Stimulated activated CD4-positive, alpha-beta T cell treated with anti-CD3 and anti-CD28 coated beads, Interleukin-12 subunit alpha, Interleukin-12 subunit beta, amount 100 ng/mL, for 4 hours (primary cell): Measurements from ENCODE around the gene LIN7A.
A peak's percentile ranks its signal among the peaks of the same experiment; 100 is the strongest.
"Not testable (repeated sequence)": the region's sequence is repeated elsewhere in the genome, so short reads cannot be mapped to it uniquely, and the experiment has no call there.

Experiments used
- DNase-seq: peaks from one replicate; pipeline ENCODE4 v3.0.0-alpha.2; 2020

The LIN7A gene

DNA sequence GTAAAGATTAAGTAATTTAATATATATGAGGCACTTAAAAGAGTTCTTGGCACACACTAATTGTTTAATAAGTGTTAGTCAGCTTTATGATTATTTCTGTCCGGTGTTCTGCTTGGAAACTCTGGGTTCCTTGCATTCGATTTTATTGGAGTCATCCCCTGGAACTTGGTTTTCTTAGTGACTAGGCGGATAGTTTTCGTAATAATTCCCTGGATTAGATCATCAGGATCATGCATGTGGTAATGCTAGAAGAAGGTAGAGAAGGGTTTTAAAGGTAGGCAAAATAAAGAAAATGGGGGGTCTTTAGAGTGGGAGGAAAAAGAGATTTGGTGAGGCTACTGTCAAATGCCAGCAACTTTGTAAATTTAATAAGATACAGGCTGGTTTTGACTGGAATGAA is 132.6 kb downstream of the LIN7A start:
- DNase-seq: no peak

DNA sequence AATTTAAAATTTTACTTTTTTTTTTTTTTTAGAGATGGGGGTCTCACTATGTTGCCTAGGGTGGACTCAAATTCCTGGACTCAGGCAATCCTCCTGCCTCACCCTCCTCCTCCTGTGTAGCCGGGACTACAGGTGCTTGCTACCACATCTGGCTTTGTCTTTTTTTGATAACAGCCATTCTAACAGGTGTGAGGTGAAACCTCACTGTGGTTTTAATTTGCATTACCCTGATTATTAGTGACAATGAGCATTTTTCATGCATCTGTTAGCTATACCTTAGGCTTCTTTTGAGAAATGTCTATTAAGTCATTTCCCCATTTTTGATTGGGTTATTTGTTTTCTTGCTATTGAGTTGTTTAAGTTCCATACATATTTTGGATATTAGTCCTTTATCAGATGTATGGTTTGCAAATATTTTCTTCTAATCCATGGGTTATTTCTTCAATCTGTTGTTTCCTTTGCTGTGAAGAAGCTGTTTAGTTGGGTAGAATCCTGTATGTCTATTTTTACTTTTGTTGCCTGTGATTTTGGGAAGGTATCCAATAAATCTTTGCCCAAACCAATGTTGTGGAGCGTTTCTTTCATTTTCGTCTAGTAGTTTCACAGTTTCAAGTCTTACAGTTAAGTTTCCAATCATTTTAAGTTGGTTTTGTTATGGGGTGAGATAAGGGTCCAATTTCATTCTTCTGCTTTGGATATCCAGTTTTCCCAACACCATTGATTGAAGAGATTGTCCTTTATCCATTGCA is 134.9 kb downstream of the LIN7A start:
- no peak for DNase-seq

- DNase-seq: no peak
Measured at GRCh38 chr12:80798281-80798680, 139.5 kb downstream of the LIN7A start.

DNA sequence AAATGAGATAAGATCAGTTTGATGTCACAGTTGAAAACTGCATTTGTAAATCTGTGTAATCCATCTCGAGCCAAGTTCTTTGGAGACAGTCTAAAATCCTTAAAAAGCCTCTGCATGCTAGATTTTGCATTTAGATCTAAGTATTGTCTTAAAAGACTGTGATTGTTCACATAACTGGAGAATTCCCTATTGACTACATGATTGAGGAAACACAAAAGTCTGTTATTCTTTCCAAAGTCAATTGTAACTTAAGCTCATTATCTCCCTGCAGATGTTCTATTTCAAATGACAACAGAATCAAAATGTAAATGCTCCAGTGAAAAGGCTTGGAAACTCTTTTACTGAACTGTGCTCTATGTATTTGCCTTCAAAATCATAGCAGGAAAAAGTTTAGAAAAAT is 143.2 kb downstream of the LIN7A start:
- DNase-seq: no peak

- no peak for DNase-seq
Measured at GRCh38 chr12:80792861-80793260, 144.9 kb downstream of the LIN7A start.

GRCh38 chr12:80791863-80792262 is 145.9 kb downstream of the LIN7A start:
- no peak for DNase-seq

DNA sequence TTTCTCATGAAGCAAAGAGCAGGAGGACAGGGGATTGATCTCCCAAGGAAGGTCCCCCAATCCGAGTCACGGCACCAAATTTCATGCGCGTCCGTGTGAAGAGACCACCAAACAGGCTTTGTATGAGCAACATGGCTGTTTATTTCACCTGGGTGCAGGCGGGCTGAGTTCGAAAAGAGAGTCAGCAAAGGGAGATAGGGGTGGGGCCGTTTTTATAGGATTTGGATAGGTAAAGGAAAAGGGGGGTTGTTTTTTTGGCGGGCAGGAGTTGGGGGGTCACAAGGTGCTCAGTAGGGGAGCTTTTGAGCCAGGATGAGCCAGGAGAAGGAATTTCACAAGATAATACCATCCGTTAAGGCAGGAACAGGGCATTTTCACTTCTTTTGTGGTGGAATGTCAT is 149.3 kb downstream of the LIN7A start:
- DNase-seq: not testable (repeated sequence)

GRCh38 chr12:80782963-80783470 is 154.7 kb downstream of the LIN7A start:
- DNase-seq: not testable (repeated sequence)

GRCh38 chr12:80781313-80781712 is 156.4 kb downstream of the LIN7A start:
- no peak for DNase-seq

DNA sequence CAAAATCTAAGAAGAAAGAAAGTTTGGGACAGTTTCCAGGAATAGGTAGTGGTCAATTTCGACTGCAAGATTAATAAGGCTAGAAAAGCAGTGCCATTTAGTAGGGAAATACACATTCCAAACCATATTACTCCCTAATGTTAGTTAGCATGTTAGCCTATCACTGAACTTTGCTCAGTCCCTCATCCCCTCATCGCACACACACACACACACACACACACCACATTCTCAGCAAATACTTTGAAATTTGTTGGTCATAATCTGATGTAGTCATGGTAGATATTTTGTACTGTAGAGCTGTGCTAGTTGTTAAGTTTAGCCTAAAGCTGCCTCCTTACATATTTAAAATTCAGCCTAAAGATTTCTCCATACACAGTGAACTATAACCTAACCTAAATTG is 157.0 kb downstream of the LIN7A start:
- DNase-seq: no peak

- peak; percentile 1 for DNase-seq
Measured at GRCh38 chr12:80778005-80778541, 159.7 kb downstream of the LIN7A start.

- DNase-seq: no peak
Measured at GRCh38 chr12:80777587-80777986, 160.1 kb downstream of the LIN7A start.

DNA sequence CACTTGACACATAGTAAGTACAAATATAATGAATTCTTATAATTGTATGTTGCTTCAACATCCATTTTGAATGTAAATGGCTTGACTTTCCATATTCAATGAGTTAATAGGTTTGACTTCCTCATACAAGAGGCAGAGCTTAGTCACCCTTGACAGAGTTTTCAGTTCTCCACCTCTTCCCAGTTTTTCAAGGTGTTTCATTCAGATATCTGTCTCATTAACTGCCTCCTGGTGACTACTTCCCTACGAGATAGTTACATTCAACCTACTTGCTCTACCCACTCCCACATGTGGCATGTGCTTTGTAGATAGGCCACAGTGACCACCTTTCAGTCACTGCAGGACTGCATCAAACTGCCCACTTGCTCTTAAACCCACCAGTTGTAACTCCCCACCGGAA is 161.0 kb downstream of the LIN7A start:
- no peak for DNase-seq

DNA sequence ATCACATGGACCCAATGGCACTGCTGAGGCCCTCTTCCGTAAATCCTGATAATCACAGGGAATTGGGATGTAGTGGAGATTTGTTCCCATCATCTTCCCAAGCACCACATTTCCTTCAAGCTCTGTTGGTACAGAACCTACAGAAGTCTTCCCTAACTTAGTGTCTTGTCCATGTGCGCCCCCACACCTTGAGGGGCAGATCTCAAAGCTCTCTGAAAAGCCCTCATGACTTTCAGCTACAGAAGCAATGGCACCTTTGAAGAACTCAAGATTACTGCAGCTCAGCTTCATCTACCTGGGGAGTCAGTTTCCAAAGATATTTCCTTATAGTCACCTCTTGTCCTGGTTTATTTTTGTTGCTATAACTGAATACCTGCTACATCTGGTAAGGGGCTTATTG is 166.8 kb downstream of the LIN7A start:
- DNase-seq: no peak

DNA sequence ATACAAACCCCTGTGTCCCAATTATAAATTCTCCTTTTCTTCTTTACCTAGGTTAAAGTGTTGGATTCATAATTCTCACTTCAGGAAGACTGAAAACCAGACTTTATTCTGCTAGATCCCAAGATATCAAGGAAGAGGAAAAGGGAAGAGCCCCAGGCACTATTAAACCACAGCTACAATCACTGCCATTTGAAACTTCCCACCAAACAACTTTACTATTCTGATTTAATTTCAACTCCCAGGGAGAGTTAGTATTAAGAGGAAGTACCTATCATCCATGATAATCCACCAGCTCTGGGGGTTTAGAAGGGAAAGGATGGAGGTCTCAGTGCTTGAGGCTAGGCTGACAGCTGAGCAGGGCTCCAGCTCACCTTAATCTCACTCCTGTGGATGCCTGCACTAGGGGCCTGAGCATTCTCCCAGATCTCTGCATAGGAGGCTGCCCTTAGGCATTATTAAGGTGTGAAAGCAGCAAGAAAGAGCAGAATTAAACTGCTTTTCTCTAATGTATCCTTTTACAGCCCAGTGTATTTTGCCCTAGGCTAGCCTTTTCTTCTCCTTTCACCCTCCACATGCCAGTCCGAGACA is 168.1 kb downstream of the LIN7A start:
- no peak for DNase-seq

- DNase-seq: no peak
Measured at GRCh38 chr12:80766897-80767296, 170.8 kb downstream of the LIN7A start.

DNA sequence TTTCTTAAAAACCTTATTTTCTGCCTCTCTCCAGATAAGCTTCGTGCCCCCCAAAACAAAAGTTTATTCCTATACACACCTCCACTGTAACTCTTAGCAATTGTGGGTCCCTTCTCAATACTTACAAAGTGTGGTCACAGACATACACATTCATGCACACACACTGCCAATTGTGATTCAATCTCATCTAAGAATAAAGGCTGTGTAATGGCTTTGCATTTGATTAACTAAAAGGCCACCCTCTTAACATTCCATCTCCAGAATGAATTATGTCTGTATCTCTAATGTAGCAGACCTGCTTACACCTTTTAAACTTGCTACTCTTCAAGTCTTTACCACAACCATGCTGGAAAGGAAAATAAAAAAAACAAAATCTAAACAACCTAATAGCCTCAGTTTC is 171.5 kb downstream of the LIN7A start:
- no peak for DNase-seq

DNA sequence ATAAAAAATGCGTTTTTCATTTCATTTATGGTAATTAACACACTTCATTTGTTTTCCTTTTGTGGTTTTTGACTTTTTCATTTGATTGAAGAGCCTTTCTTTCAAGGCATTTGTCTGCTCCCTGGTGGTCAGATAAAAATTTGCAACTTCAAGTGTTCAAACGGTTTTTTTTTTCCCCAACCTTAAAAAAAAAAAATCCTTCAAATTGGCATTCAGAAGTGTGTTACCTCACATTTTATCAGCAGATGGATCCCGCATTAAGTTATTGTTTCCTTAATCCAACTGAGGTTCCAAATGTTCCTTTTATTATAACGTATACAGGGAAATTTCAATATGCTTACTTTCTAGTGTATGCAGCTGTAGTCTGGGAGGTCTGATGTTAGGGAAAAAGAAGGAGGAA is 173.9 kb downstream of the LIN7A start:
- no peak for DNase-seq

DNA sequence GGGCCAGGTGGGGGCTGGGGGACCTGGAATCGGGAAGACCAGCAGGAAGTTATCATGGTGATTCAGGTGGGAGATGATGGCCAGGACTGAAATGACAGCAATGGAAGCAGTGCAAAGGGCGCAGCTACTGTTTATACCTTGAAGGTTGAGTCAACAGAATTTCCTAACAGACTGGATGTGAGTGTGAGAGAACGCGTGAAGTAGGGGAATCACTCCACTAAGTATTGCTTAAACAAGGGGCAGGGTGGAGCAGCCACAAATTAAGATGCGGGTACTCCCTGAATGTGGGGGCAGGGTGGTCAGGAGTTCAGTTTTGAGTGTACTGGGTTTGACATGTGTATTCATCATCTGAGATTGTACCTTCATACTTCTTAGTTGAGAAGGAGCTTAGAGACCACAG is 175.9 kb downstream of the LIN7A start:
- DNase-seq: no peak

- no peak for DNase-seq
Measured at GRCh38 chr12:80756875-80757274, 180.9 kb downstream of the LIN7A start.

- no peak for DNase-seq
Measured at GRCh38 chr12:80754274-80754673, 183.5 kb downstream of the LIN7A start.

DNA sequence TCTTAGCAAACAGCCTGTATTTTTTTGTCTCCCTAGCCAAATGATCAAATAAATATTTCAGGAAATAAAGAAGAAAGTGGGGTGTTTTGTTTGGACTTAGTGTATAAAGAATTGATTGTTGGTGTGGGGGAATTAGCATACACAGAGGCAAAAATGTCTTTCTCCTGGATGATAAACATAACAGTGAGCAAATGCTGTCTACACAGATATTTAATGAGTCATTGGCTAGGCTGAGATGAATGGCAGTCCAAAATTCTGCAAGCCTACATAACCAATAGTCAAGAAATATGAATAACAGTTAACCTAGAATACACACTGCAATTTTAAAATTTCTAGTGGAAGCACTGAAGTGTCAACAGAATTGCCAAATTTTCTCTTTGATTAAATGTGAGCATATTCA is 185.3 kb downstream of the LIN7A start:
- no peak for DNase-seq

GRCh38 chr12:80749456-80749855 is 188.3 kb downstream of the LIN7A start:
- no peak for DNase-seq

- no peak for DNase-seq
Measured at GRCh38 chr12:80747800-80748199, 189.9 kb downstream of the LIN7A start.
